NOMO-1 treated with dmso at 0.1 percent for 144 hours (cell line): Measurements from ENCODE around the gene COL23A1.
"Not testable (repeated sequence)": the region's sequence is repeated elsewhere in the genome, so short reads cannot be mapped to it uniquely, and the experiment has no call there.

Source experiments
- DNase-seq: peaks from one replicate; lab custom pipeline; 2025; ENCODE audit not compliant: unreplicated experiment; lab: John Stamatoyannopoulos, UW

The COL23A1 gene

GRCh38 chr5:178204935-178205748 lies 385.1 kb downstream of the COL23A1 start:
- peak; percentile 82 for DNase-seq

GRCh38 chr5:178204182-178204934 lies 385.8 kb downstream of the COL23A1 start, which contains the start of gene HNRNPAB:
Gene HNRNPAB, plus strand, starts transcription at chr5:178204533. Its CDS starts 305 bp downstream, at chr5:178204838.
- DNase-seq = peak; percentile 93

GRCh38 chr5:178203670-178204181 lies 386.5 kb downstream of the COL23A1 start:
- DNase-seq = no peak

DNA sequence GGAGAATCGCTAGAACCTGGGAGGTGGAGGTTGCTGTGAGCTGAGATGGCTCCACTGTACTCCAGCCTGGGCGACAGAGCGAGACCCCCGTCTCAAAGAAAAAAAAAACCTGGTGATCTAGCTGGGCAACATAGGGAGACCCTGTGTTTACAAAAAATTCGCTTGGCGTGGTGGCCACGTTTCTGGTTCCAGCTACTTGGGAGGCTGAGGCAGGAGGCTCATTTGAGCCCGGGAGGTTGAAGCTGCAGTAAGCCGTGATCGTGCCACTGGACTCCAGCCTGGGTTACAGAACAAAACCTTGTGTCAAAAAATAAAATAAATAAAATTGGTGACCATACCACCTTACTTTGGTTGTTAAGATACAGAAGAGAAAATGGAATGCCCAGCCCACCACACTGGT lies 387.7 kb downstream of the COL23A1 start:
- DNase-seq = no peak

GRCh38 chr5:178201927-178202235 lies 388.3 kb downstream of the COL23A1 start:
- peak; percentile 62 for DNase-seq

GRCh38 chr5:178201221-178201926 lies 388.8 kb downstream of the COL23A1 start:
- no peak for DNase-seq

DNA sequence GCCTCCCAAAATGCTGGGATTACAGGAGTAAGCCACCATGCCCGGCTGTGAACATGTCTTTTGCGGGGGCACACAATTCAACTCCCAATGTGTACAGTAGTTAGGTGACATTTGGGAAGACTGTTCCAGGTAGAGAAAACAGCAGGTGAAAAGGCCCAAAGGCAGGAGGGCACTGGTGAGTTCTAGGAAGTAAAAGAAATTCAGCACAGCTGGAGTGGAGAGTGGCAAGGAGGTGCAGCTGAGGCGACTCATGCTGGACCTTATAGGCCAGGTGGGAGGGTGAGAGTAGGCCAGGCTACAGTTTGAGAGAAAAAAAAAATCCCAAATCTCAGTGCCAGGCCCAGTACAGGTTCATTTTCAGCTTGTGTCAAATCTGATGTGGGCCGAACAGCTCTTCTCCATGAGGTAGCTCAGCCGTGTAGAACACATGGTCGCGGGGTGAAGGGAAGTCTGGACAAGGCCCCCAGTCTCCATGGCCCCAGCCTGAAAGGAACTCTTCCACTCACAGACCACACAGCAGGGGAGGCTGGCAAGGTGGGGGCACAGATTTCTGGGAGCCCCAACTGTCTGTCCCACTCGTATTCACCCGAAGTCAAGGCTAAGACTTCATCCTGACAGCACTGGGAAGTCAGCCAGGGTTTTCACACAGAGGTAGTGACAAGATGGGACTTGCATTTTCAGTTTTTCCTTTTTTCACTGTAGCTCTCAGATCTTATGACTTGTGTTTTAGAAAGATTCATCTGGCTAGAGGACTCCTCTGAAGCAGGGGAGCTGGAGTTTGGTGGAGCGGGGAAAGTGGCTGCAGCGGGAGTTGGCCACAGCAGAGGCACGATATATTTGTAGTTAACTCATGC lies 390.4 kb downstream of the COL23A1 start:
- DNase-seq = no peak

- DNase-seq = no peak
These were observed 391.5 kb downstream of the COL23A1 start for GRCh38 chr5:178198706-178199105.

- DNase-seq = not testable (repeated sequence)
These were observed 392.0 kb downstream of the COL23A1 start for GRCh38 chr5:178198151-178198550.

DNA sequence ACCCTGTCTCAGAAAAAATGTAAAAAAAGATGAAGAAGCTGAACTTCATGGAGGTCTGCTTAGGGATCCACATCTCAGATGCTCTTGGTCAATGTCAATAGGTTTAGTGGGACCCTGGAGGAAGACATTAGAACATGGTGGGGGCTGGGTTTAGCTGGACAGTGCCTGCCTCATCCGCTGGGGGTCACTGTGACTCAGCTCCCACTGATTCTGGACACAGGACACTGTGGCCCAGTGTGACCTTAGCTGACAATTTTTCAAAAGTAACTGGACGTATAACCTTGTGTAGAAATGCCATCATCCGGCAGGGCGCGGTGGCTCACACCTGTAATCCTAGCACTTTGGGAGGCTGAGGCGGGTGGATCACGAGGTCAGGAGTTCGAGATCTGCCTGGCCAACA lies 393.2 kb downstream of the COL23A1 start:
- no peak for DNase-seq

DNA sequence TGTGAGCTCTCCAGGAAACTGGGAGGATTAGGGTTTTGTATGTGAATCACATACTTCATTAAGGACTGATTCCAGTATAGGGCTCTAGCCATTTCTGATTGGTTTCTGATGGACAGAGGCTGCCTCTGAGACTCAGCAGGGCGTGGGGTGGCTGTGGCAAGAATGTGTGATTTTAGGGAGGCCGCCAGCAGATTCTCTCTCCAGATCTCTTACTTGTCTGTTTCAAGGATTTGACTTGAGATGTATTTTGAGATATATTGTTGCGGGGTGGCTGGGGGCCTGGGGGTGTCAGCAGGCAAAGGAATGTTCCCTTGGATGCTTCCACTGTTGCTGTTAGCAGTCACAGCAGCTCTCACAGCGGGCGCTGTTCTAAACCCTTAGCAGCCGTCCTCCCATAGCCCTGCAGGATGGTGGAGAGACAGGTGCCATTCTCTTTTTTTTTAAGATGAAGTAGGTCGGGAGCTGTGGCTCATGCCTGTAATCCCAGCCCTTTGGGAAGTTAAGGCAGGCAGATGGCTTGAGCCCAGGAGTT lies 393.8 kb downstream of the COL23A1 start:
- DNase-seq = no peak

DNA sequence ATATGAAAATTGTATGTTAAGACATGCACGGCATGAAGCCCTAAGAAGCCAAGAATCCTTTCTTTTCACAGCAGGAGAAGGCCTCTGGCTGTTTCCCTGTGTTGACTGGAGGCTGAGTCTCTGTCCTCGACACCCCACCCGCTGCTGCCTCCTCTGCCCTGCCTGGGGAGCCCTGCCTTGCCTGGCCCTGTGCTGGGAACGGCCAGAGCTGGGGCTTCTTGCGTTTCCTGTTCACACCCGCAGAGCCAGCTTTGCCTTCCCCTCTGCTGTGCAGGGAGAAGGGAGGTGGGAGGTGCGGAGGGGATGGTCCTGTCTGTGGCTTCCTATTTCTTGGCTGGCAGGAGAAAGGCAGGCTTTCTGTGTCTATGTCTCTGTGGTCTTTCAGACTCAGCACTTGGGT lies 396.2 kb downstream of the COL23A1 start:
- no peak for DNase-seq

DNA sequence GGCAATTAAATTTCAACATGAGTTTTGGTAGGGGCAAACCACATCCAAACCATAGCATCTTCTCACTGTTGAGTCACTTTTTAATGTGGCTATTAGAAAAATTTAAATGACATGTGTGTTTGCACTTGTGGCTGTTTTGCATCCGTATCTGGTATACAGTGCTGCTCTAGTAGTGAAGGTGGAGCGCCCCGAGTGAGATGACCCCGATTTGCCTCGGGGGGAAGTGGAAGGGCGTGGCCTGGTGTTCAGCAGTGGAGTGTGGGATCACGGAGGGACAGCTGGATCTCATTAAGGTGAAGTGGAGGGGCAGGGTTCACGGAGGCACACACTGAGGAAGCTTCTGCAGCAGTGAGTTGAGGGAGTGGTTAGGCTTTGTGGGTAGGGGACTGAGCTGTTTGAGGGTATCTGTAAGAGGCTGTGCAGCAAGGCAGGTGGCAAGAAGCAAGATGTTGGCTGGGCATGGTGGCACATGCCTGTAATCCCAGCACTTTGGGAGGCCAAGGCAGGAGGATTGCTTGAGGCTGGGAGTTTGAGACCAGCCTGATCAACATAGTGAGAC lies 396.9 kb downstream of the COL23A1 start:
- no peak for DNase-seq

DNA sequence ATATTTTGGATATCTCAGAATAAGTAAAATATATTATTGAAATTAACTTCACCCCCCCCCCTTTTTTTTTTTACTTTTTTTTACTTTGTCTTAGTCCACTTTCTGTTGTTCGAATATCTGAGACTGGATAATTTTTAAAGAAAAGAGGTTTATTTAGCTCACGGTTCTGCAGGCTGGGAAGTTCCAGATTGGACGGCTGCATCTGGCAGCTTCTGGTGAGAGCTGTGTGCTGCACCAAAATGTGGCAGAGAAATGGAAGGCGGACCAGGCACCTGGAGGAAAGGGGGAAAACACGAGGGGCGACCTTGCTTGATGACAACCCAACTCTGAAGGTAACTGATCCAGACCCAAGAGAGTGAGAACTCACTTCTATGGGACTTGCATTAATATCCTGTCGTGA lies 397.4 kb downstream of the COL23A1 start:
- DNase-seq = no peak

DNA sequence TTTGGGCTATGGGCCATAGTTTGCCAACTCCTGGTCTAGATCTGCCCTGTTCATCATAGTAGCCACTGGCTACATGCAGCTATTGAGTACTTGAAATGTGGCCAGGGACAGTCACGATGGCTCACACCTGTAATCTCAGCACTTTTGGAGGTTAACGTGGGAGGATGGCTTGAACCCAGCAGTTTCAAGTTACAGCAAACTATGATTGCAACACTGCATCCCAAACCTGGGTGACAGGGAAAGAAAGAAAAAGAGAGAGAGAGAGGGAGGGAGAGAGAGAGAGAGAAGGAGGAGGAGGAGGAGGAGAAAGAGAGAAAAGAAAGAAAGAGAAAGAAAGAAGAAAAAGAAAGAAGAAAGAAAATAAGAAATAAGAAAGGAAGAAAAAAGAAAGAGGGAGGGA lies 397.9 kb downstream of the COL23A1 start:
- DNase-seq = no peak

DNA sequence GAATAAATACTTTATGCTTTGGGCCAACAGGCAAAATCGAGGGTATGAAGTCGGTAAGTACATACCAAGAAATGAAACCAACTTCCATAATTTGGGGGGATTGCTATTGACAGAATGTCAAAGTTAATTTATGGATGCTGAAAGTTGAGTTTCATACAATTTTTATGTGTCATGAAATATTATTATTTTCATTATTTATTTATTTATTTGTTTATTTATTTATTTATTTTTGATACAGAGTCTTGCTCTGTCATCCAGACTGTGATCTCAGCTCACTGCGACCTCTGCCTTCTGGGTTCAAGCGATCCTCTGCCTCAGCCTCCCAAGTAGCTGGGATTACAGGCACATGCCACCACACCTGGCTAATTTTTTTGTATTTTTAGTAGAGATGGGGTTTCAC lies 398.5 kb downstream of the COL23A1 start:
- DNase-seq = no peak

GRCh38 chr5:178189433-178189832 lies 400.8 kb downstream of the COL23A1 start:
- no peak for DNase-seq
